Stimulated activated CD4-positive, alpha-beta T cell treated with anti-CD3 and anti-CD28 coated beads, Interleukin-2, amount 100 ng/mL, for 4 hours (primary cell): Measurements from ENCODE around the gene TPBGL.
"Not testable (repeated sequence)": the region's sequence is repeated elsewhere in the genome, so short reads cannot be mapped to it uniquely, and the experiment has no call there.

Source experiments
- DNase-seq: peaks from one replicate; pipeline ENCODE4 v3.0.0-alpha.2; 2020; ENCODE audit warnings: low read depth

TPBGL gene

DNA sequence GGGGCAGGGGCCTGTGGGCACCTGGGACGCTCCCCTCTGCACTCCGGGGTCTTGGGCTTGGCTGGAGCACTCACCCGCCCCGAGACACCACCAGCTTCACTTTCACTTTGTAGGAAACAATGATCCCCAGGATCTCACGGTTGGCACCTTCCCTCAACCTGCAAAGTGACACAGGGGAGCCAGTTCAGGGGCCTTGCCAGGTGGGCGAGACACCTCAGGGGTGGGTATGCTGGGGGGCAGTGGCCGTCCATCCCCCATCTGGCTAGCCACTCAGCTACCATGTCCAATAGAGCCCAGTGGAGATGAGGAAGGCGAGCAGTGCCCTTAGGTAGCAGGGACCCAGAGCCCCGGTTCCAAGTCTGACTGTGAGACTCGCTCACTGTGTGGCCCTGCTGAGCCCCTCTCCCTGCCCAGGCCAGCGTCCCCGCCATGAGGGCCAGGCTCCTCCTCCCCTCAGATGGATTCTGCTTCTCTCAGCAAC, 32.3 kb downstream of the TPBGL start:
- DNase-seq: no peak

DNA sequence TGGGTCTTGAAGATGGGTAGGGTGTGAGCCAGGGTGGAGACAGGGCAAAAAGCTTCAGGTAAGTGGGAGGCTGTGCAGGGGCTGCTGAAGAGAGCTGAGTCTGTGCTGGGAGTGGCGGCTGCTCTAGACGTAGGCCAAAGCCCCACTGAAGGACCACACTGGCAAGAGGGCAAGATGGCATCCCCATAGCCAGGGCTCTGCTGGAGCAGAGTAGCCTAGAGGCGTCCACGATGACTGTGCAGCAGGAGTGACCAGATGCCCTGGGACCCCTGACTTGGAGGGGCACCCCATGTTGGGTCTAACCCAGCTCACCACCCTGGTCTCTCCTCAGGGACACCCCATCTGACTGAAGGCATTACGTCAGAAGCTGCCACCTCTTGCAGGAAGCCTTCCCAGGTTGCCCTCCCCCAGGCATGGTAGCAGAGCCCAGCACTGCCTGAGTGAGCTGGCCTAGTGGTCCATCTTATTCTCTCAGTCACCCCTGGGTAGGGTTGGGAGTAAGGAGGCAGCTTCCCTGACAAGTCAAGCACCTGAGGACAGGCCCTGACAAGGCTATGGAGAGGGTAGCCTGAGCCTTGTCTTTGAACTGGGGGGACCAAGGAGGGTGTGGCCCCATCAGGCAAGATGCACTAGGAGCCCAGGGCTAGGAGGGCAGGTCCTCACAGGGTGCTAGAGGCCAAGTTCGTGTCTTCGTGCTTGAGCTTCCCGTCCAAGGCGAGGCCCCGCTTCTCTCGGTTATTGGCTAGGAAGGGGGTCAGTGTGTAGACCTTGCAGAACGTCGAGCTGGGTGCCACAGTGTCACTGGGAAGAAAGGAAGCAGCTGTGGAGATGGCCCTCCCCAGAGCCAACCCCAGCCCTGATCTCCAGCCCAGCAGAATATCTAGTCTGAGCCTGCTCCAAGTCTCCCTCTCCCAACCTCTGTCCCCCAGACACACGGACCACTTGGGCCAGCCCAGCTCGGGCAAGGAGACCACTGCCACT, 33.1 kb downstream of the TPBGL start:
- DNase-seq: no peak

DNA sequence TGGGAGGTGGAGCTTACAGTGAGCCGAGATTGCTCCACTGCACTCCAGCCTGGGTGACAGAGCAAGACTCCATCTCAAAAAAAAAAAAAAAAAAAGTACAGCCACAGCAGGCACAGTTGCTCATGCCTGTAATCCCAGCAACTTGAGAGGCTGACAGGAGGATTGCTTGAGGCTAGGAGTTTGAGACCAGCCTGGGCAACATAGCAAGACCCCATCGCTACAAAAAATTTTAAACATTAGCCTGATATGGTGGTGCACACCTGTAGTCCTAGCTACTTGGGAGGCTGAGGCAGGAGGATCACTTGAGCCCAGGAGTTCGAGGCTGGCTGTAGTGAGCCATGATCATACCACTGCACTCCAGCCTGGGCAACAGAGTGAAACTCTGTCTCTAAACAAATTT, 34.1 kb downstream of the TPBGL start:
- DNase-seq: not testable (repeated sequence)

DNA sequence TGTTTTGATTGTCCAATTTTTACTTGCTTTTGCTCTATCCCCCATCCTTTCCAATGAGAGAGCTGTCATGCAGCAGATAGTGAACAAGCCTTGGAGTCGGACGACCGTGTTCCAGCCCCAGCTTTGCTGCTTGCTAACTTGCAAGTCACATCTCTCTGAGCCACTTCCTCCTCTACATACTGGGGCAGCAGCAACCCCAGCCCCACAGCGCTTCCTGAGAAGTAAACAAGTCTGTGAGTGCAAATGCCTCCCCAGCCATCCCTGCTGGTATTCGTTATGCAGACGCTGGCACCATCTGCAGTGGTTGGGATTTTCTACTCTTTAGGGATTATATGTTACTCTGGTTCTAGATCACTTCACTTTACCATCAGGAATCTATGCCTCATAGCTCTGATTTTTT, 35.0 kb downstream of the TPBGL start:
- peak; percentile 53 for DNase-seq

DNA sequence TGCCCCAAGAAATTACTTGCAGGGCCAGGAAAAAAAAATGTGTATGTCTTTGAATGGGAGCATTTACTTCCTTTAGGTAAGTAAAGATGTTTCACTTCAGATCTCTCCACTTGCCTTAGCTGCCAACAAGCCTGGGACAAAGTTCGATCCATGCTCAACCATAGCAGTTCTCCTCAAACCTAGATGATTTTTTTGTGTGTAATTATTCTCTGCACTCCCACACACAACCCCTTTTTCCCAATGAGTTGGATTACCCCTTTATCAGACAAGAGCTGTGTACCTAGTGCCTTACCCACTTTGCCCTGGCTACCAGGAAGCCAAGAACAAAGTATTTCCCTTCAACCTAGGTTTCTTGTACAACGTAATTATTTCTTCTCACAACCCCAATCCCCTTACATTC, 35.6 kb downstream of the TPBGL start:
- DNase-seq: no peak

DNA sequence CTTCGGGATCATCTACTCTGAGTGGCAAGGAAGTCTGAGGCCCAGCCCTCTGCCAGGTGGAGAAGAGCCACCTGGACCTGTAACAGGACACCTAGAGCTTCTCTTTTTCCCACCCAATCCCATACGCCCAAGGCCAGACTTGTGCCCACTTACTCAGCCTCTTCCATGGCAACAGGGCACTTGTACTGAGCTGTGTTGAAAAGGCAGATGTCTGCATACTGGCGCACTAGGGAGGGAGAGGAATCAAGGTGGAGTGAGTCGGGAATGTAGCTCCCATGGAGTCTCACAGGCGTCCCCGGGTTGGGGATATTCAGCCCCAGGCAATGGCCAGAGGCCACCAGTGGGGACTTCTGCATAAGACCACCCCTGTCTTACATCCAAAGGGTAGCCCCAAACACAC, 36.1 kb downstream of the TPBGL start:
- DNase-seq: no peak

DNA sequence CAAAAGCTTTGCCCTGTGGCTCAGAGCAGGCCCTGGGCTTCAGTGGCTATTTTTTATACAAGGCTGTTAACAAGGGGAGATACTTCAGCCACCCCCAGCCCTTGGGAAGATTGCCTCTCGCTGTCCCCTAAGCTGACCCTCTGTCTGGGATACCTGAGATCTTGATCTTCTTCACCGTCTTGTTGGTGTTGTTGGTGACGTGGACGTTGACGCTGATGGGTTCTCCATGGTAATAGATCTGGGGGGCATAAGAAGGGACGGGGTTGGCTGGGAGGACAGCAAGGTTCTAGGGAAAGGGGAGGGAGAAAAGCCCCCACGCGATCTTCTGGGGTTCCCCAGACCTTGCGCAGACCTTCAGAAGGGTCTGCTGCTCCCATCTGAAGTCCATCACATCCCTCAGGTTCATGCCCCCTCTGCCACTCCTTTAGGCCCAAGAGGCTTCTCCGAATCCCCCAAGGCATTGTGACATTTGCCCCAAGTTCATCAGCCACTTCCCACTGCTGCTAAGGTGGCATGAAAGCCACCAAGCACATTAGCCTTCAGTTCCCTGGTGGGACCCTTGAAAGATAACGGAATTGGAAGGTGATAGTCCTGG, 36.7 kb downstream of the TPBGL start:
- DNase-seq: no peak

DNA sequence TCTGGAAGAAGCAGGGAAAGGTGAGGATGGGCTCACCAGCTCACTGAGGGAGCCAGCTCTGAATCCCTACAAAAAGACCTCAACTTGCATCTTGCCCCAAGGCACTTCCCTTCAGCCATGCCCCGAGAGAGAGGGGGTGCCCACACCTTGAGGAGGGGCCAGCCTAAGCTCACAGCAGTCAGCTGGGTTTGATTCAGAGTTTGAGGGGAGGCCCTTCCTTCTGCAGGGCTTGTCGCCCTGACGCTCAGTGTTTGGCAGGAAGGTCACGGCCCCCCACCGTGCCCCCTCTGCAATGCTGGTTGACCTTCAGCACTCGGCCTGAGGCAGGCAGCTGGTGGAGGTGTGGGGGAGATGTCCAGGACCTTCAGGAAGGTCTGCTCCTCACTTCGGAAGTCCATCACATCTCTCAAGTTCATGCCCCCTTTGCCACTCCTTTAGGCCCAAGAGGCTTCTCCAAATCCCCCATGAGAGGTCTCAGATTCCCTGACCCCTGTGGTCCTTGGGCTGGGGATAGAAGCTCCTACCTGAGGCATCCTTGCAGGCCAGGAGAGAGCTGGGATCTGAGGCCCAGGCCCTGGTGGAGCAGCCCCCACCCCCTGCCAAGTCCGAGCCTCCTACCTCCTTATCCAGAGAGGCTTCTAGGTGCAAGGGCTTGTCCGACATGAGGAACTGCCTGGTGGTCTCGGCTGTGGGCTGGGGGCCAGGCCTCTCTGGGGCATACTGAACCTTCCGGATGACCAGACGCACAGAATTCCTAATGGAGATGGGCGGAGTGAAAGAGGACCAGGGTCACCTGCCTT, 37.6 kb downstream of the TPBGL start:
- DNase-seq: no peak

DNA sequence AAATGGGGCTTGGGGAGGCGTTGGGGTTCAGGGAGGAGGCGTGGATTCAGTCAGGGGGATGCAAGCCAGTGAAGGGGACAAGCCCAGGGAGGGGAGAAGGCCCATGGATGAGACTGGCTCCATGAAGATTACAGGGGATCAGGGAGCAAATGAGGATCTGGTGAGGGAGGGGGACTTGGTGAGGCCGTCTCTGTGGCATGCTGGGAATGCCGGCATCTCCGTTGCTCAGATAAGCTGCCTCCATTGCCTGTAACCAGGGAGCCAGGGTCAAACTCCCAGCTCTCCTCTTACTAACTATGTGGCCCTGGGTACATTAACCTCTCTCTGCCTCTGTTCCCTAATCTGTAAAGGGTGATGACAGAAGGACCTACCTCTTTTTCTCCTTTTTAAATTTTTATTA, 38.7 kb downstream of the TPBGL start:
- DNase-seq: no peak

DNA sequence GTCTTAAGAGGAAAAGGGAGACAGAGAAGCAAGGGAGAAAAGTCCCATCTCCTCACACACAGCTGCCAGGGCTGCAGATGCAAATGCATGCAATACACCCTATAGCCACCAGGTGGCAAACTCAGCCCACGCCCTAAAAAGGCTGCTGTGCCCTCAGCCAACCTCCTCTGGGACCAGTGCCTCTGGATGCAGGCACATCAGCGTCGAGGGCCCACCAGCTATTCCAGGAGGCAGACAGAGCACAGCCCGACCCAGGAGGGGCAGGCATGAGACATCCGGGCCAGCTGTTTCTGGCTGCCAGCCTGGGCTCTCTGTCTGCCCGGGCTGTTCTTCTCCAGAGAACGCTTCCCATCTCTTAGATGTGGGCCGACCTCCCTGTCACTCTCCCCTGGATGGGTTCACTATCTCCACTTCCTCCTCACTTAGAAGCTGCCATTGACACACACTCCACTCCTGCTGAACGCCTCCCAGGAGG, 39.7 kb downstream of the TPBGL start:
- DNase-seq: peak; percentile 64

DNA sequence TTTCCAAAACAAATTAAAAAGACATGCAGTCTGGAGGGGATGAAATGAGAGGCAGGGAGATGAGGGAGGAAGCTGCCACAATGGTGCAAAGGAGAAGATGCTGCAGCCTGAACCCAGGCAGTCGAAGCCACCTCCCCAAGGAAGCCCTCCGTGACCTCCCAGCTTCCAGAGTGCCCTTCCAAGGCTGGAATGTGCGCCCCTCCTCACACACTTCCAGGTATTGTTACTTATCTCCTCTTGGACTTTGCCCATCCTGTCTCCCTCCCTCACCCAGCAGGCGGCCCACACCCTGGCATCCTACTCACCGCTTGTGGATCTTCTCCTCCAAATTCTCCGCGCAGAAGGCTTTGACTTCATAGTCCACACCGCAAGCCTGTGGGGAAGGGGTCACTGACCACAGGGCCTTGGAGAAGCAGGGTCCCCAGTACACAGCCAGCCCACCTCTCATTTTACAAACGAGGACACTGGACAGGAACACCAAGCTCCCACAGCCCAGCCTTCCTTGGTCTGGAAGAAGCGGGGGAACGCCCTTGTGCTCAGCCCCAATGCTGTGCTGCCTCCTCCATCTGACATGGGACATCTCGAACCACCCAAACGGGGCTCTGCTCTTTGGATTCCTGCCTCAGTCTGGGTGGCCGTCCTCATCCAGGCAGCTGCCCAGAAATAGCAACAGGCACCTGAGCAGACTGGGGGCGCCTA, 40.3 kb downstream of the TPBGL start:
- DNase-seq: no peak

DNA sequence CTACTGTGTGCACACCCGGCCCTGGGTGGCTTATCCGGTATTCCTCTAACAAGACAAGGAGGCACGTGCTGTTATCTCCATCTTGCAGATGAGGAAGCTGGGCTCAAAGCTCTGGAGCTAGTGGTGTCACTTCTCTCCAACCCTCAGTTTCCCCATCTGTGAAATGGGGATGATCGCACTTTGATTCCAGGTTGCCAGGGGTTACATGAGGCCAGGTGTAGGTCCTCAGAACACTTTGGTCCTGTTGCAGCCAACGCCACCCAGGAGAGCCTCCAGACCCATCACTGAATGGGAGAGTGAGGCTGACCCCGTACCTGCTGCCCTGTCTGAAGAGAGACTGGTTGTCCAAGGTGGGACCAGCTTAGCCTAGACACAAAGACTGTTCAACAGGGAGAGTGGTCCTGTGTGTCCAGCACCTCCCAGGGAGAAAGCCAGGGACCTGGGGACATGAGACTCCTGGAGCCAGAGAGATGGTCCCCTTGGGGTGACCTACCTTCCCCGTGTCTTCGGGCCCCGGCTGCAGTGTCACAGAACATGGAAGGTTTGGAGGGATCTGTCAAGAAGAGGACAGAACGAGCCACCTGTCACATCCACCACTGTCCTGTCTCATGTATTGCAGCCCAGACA, 41.0 kb downstream of the TPBGL start:
- no peak for DNase-seq

DNA sequence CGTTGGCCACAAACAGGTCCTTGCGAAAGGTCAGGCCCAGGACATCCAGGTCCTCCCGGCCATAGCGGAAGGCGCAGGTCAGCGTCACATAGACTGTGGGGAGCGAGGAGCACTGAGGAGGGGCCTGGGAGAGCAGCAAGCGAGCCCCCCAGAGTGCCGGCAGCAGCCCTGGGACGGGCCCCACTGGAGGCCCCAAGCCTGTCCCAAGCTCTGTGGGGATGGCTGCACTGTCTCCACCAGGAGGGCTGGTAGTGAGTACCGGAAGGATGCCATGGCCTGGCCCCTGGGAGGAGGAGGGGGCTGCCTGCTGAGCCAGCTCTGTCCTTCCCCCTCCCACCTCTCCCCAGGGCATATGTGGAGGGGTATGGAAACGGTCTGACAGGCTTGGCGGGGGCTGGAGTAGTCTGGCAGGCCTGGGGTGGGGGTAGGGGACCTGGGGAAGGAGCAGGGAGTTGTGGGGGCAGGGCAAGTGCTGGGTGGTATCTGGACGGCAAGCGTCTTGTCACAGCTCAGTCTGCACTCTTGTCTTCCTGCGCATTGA, 42.9 kb downstream of the TPBGL start:
- DNase-seq: no peak

DNA sequence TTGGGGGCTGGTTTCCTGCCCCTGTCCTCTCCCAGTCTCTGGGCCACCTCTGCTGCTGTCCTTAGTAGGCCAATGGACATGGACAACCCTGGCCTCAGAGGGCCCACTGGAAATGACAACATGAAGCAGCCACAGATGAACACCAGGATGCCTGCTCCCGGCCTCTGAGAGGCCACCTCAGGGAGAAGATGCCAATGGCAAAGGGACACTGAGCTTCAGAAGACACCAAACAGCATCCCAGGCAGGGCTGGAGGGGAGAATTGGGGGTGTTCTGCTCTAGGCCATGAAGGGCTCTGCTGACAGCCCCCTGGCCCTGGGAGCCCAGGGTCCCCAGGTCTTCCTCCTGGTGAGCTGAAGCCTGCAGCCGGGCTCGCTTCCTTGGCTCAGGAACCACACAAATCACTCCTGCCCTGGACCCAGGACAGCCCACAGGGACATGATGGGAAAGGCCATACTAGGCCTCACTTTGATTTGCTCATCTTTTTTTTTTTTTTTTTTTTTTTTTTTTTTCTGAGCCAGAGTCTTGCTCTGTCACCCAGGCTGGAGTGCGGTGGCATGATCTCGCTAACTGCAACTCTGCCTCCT, 45.3 kb downstream of the TPBGL start:
- no peak for DNase-seq

DNA sequence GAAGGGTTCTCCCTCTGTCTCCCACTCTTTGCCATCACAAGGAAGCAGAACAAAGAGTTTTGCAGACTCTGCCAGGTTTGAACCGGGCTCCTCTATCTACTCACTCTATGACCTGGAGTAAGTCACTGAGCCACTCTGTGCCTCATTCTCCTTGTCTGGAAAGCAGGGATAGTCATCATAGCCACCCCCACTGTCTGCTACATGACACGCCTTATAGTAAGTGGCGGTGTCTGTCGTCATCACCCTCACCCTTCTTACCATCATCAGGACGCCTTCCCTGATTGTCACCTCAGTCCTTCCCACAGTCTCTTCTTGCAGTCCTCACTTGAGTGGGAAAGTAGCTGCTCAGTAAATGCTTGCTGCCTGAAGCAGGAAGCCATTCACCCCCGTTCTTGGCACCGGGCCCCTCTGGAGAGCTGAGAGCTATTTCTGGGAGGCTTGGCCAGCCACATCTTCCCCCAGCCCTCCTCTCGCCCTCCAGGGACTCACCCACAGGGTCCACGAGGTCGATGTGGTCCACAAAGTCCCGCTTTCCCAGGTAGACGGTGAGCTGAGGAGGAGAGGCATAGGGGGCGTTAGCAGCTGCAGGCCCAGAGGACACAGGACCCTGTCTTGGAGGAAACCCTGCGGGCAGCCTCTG, 46.4 kb downstream of the TPBGL start:
- DNase-seq: no peak

DNA sequence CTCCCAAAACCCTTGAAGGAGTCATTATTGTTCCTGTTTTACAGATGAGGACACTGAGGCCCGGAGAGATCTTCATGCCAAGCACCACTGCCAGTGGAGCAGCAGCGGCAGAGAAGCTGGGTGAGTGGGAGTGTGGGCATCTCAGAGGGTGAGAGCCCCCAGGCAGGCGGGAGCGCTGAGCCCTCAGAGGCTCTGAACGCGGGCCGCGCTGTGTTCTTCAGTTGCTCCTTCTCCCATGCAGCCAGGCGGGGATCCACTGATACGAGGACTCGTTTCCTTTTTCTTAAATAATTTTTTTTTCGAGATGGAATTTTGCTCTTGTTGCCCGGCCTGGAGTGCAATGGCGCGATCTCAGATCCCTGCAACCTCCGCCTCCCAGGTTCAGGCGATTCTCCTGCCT, 47.0 kb downstream of the TPBGL start:
- DNase-seq: no peak

DNA sequence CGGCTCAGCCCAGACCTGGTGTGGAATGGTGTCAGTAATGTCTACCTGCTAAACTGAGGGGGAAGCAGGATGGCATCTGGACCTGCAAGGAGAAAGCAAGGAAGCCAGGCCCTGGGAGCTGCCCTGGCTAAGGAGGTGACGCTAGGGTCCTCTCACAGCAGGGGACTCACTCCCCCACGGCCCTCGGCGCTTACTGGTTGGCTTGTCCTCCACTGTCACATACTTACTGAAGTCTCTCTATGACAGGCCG, 48.9 kb downstream of the TPBGL start:
- no peak for DNase-seq

DNA sequence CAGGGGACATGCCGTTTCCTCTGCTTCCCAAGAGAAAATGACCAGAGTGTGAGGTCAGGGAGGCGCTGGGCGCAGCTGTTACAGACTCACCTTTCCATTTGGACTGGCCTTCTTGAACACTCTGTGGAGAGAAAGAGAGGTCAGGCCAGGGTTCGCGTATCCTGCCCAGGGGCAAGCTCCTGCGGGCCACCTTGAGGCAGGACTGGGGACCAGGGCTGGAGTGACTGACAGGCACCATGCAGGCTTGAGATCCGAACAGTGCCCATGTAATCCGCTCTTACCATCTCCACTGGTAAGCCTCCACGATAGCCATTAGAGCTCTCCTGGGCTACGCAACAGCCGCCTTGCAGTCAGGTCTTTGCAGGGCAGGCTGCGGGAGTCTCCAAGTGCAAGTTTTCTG, 49.3 kb downstream of the TPBGL start:
- no peak for DNase-seq

DNA sequence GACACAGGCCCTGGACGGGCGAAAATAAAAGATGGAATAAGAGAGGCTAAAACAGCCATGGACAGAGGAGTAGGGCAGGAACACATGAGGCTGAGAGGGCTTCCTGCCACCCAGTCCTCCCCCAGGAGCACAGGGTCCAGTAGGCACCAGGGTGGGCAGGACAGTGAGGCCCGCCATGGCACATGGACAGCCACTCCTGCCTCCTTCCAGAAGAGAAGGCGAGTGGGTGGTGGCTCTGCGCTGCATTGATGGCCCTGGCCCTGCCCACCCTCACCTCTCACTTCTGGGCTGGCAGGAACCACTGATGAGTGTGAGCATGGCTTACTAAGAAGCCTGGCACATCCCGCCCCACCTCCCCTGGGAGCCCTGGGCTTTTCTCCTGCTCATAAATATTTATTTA, 51.2 kb downstream of the TPBGL start:
- DNase-seq: no peak

DNA sequence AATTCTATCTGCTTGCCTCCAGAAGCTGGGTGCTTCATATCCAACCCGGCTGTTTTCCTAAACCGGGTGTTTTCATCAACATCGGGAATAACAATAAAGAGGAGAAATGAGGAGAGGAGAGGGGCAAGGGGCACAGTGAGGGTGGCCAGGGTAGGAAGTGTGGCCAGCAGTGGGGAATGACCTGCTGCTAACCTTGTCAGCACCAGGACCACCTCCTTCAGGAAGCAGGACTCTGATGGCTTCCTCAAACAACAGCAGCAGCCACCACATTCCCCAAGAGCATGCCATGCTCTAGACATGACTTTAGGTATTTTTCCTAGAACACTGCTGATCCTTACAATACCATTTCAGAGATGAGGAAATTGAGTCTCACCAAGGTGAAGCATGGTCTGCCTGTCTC, 52.4 kb downstream of the TPBGL start:
- DNase-seq: no peak
